Ishikawa (cell line): ENCODE results near the gene RAD52.

ENCODE experiments used
- CEBPB ChIP-seq: IDR thresholded peaks from 2 replicates; pipeline ENCODE4 v1.6.1; 2012
- CREB1 ChIP-seq: IDR thresholded peaks from 2 replicates; pipeline ENCODE4 v1.6.1; 2012; ENCODE audit warnings: low read depth
- EGR1 ChIP-seq: IDR thresholded peaks from 2 replicates; pipeline ENCODE4 v1.6.1; 2012
- EP300 ChIP-seq: IDR thresholded peaks from 2 replicates; pipeline ENCODE4 v1.6.1; 2012; ENCODE audit warnings: borderline replicate concordance
- FOXM1 ChIP-seq: IDR thresholded peaks from 2 replicates; pipeline ENCODE4 v1.6.1; 2012; ENCODE audit warnings: low read depth, borderline replicate concordance
- NFIC ChIP-seq: IDR thresholded peaks from 2 replicates; pipeline ENCODE4 v1.6.1; 2012
- RAD21 ChIP-seq: IDR thresholded peaks from 2 replicates; pipeline ENCODE4 v1.6.1; 2012; ENCODE audit warnings: low read depth
- TAF1 ChIP-seq: IDR thresholded peaks from 2 replicates; pipeline ENCODE4 v1.6.1; 2012; ENCODE audit warnings: low read depth, mild to moderate bottlenecking
- TCF12 ChIP-seq: IDR thresholded peaks from 2 replicates; pipeline ENCODE4 v1.6.1; 2012; ENCODE audit warnings: low read depth
- TEAD4 ChIP-seq: IDR thresholded peaks from 2 replicates; pipeline ENCODE4 v1.6.1; 2012
- YY1 ChIP-seq: IDR thresholded peaks from 2 replicates; pipeline ENCODE4 v1.6.1; 2012; ENCODE audit warnings: low read depth
- ZBTB7A ChIP-seq: IDR thresholded peaks from 2 replicates; pipeline ENCODE4 v1.6.1; 2012; ENCODE audit warnings: low read depth
- TF ChIP-seq, protein P1 (sequence below): IDR thresholded peaks from 2 replicates; pipeline ENCODE4 v1.6.1; 2012
- TF ChIP-seq, protein P2 (sequence below): IDR thresholded peaks from 2 replicates; pipeline ENCODE4 v1.6.1; 2012; ENCODE audit warnings: low read depth, mild to moderate bottlenecking
- TF ChIP-seq, protein P3 (sequence below): IDR thresholded peaks from 2 replicates; pipeline ENCODE4 v1.6.1; 2012

The RAD52 gene

DNA sequence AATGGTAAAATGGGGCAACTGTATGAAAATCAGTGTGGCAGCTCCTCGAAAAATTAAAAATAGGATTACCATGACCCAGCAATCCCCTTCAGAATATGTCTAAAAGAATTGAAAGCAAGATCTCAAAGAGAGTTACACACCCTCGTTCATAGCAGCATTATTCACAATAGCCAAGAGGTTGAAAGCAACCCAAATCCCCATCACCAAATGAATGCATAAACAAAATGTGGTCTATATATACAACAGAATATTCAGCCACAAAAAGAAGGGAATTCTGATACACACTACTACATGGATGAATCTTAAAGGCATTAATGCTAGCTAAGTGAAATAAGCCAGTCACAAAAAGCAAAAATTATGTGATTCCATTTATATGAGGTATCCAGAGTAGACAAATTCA, 27.2 kb downstream of the RAD52 start:
- no peak for TF ChIP-seq RAD21
- no peak for TF ChIP-seq TAF1
- TF ChIP-seq, protein P1, sequence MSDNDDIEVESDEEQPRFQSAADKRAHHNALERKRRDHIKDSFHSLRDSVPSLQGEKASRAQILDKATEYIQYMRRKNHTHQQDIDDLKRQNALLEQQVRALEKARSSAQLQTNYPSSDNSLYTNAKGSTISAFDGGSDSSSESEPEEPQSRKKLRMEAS = no peak
- TF ChIP-seq EGR1 = no peak
- TF ChIP-seq YY1 = no peak
- TF ChIP-seq ZBTB7A = no peak
- no peak for TF ChIP-seq FOXM1
- no peak for TF ChIP-seq EP300
- TF ChIP-seq, protein P2, sequence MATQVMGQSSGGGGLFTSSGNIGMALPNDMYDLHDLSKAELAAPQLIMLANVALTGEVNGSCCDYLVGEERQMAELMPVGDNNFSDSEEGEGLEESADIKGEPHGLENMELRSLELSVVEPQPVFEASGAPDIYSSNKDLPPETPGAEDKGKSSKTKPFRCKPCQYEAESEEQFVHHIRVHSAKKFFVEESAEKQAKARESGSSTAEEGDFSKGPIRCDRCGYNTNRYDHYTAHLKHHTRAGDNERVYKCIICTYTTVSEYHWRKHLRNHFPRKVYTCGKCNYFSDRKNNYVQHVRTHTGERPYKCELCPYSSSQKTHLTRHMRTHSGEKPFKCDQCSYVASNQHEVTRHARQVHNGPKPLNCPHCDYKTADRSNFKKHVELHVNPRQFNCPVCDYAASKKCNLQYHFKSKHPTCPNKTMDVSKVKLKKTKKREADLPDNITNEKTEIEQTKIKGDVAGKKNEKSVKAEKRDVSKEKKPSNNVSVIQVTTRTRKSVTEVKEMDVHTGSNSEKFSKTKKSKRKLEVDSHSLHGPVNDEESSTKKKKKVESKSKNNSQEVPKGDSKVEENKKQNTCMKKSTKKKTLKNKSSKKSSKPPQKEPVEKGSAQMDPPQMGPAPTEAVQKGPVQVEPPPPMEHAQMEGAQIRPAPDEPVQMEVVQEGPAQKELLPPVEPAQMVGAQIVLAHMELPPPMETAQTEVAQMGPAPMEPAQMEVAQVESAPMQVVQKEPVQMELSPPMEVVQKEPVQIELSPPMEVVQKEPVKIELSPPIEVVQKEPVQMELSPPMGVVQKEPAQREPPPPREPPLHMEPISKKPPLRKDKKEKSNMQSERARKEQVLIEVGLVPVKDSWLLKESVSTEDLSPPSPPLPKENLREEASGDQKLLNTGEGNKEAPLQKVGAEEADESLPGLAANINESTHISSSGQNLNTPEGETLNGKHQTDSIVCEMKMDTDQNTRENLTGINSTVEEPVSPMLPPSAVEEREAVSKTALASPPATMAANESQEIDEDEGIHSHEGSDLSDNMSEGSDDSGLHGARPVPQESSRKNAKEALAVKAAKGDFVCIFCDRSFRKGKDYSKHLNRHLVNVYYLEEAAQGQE = no peak
- no peak for TF ChIP-seq CREB1

DNA sequence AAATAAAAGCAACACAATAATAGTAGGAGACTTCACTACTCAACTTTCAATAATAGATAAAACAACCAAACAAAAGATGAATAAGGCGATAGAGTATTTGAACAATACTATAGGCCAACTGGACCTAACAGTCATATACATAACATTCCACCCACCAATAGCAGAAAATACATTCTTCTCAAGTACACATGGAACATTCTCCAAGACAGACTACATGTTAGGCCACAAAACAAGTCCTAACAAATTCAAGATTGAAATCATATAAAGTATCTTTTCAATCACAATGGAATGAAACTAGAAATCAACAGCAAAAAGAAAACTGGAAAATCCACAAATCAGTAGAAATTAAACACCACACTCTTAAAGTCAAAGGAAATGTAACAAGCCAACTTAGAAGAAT, 28.8 kb downstream of the RAD52 start:
- no peak for TF ChIP-seq TAF1
- TF ChIP-seq, protein P1 = no peak
- TF ChIP-seq EP300 = no peak
- TF ChIP-seq, protein P2 = no peak

DNA sequence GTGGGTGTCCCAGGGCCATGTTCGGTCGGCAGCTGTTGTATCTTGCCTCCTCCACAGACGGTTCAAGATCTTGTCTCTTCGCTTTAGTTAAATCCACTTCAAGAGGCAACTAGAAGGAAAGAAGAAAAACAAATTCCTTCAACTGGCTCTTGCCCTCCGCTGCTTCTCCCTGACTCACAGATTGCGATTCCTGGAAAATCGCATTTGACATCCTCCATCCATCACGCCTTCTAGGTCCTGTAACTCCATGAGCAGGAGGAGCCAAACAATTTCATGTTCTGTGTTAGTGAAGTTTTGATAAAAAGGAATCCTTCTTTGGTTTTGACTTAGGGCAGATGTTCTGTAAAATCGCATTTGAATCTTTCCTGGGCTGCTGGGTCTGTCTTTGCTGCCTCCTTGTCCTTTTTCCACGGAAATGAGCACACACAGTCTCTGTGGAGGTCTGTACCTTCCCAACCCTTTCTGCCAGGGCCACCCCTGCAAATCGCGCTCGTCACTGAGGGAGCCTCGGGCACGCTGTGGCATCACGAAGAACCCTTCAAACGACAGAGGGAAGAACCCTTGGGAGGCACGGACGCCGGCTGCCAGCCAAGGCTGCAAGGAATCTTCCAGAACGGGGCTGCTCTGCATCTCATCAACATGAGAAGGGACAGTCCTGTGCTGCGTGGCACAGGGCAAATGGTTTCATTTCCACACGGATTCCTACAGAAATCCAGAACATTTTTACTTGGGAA, 32.6 kb downstream of the RAD52 start:
- TF ChIP-seq ZBTB7A (no peak), FOXM1 (no peak), EP300 (no peak), CEBPB (no peak), RAD21 (no peak), YY1 (no peak), TAF1 (no peak), NFIC (no peak), TCF12 (no peak), CREB1 (no peak), TEAD4 (no peak), EGR1 (no peak)
- TF ChIP-seq, protein P1 = no peak
- TF ChIP-seq, protein P3, sequence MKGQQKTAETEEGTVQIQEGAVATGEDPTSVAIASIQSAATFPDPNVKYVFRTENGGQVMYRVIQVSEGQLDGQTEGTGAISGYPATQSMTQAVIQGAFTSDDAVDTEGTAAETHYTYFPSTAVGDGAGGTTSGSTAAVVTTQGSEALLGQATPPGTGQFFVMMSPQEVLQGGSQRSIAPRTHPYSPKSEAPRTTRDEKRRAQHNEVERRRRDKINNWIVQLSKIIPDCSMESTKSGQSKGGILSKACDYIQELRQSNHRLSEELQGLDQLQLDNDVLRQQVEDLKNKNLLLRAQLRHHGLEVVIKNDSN = no peak
- TF ChIP-seq, protein P2 = no peak

DNA sequence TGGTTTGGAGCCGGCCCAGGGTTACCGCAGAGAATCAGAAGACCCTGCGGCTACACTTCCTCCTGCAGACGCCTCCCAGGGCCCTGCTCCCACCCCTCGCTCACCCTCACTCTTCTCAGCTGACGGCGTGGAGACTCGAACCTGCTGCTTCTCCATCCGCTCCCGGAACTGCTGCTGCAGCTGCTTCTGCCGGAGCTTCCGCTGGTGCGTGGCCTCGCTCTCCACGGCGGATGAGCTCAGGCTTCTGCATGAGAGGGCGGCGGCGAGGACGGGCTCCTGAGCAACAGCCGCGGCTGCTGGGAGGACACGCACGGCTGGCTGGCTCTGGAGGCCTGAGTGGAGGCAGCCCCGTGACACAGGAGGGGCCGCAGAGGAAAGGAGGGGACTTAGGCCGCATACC, 33.3 kb downstream of the RAD52 start:
- TF ChIP-seq, protein P3 = no peak
- TF ChIP-seq EP300 (no peak), TCF12 (no peak), TEAD4 (no peak), FOXM1 (no peak), RAD21 (no peak), EGR1 (no peak), TAF1 (no peak), YY1 (no peak), NFIC (no peak), CREB1 (no peak)
- TF ChIP-seq, protein P2 = no peak
- TF ChIP-seq, protein P1 = no peak
